Measurements from ENCODE around the gene ACP6. TPM values are rescaled to one million over a fixed set of nuclear protein-coding genes. Genes with fewer than 3 reads are reported as not detected.

ACP6 gene
- total RNA-seq, 6 experiments from 2014 or later: 12.4 to 16.9 (median 15.3) TPM

DNA sequence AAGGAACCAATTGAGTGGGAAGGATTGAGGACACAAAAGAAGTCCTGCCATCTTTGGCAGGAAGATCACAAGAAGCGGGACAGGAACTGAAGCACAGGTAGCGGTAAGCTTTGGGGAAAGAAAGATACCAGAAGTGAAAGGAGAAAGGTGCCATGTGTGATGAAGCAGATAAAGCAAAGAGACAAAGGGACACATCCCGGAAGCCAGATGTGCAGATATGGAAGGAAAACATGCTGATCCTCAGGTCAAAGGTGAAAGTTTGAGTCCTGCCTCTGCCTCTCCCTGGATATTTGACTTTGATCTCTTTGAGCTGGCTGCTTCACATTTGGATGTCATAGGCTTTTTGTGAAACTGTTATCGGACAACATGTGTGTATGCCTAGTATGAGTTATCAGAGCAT lies 34.0 kb downstream of the ACP6 start:
- TF ChIP-seq, protein P1, sequence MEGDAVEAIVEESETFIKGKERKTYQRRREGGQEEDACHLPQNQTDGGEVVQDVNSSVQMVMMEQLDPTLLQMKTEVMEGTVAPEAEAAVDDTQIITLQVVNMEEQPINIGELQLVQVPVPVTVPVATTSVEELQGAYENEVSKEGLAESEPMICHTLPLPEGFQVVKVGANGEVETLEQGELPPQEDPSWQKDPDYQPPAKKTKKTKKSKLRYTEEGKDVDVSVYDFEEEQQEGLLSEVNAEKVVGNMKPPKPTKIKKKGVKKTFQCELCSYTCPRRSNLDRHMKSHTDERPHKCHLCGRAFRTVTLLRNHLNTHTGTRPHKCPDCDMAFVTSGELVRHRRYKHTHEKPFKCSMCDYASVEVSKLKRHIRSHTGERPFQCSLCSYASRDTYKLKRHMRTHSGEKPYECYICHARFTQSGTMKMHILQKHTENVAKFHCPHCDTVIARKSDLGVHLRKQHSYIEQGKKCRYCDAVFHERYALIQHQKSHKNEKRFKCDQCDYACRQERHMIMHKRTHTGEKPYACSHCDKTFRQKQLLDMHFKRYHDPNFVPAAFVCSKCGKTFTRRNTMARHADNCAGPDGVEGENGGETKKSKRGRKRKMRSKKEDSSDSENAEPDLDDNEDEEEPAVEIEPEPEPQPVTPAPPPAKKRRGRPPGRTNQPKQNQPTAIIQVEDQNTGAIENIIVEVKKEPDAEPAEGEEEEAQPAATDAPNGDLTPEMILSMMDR (IDR thresholded peaks at IDR 0.05): no peak
- no peak for DNase-seq
- Mint-ChIP-seq H3K36me3 (ENCODE audit: low read depth) (no peaks in the 10 kb centered on the region; the same call in 1 of the 2 replicates), H3K27me3 (ENCODE audit: insufficient read depth) (no peaks in the 10 kb centered on the region; the same call in none of the 2 replicates), H3K4me3 (no peak overlapping the region), H3K4me1 (ENCODE audit: low read depth) (no peaks in the 10 kb centered on the region), H3K9me3 (no peaks in the 10 kb centered on the region), H3K27ac (no peak overlapping the region)

DNA sequence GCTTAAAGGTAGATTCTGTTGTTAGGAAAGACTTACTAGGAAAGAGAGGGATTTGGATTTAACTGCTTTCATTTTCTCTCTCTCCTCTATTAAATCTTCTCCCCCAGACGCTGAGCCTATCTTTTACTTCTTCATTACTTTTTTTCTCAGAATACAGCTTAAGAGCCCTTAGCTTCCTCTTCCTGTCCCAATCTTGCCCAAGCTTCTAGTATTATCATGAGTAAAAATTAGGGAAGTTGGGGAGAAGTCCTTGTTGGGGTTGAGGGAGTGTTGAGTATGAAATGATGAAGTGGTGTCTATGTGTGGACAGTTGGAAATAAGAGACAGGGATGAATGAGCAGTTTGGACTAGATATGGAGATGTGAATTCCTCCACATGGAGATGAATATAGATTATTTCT lies 35.0 kb downstream of the ACP6 start:
- TF ChIP-seq, protein P1 (IDR thresholded peaks at IDR 0.05): no peak
- Mint-ChIP-seq H3K27ac (no peak overlapping the region), H3K9me3 (no peaks in the 10 kb centered on the region), H3K4me1 (ENCODE audit: low read depth) (no peaks in the 10 kb centered on the region), H3K4me3 (no peak overlapping the region), H3K36me3 (ENCODE audit: low read depth) (no peaks in the 10 kb centered on the region; the same call in 1 of the 2 replicates), H3K27me3 (ENCODE audit: insufficient read depth) (no peaks in the 10 kb centered on the region; the same call in none of the 2 replicates)
- DNase-seq: no peak

DNA sequence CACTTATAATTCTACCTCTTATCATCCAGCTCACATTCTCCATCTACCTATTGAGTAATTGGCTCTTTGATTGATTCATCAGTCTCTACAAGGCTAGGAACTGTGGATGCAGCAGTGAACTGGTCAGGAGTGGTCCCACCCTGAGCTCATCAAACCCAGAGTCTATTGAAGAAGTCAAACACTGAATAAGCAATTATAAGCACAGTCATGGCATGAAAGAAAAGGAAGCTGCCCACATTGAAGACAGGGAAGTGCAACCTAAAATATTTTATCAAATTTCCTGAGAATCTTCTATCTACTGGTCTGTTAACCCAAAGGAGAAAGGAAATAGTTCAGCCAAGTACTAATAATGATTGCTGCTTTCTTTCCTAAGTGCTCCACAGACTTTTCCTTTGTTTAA lies 35.7 kb downstream of the ACP6 start:
- TF ChIP-seq, protein P1 (IDR thresholded peaks at IDR 0.05): no peak
- no peak overlapping the region for H3K4me3 Mint-ChIP-seq
- no peaks in the 10 kb centered on the region for H3K4me1 Mint-ChIP-seq (ENCODE audit: low read depth)
- H3K27ac Mint-ChIP-seq: no peak overlapping the region
- H3K9me3 Mint-ChIP-seq: no peaks in the 10 kb centered on the region
- H3K27me3 Mint-ChIP-seq (ENCODE audit: insufficient read depth): no peaks in the 10 kb centered on the region; the same call in none of the 2 replicates
- no peaks in the 10 kb centered on the region; the same call in 1 of the 2 replicates for H3K36me3 Mint-ChIP-seq (ENCODE audit: low read depth)
- no peak for DNase-seq

DNA sequence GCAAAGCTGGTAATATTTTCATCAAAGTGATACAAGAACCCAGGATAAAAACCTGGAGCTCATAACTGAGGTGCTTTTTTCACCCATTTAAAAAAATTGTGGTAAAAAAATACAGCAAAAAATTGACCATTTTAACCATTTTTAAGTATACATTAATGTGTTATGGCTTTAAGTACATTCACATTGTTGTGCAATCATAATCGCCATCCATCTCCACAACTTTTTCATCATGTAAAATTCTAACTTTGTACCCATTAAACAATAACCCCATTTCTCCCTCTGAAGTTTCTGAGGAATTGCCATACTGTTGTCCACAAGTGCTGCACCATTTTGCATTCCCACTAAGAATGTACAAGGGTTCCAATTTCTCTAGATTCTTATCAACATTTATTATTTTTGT lies 36.6 kb downstream of the ACP6 start:
- Mint-ChIP-seq H3K4me3 (no peak overlapping the region), H3K9me3 (no peaks in the 10 kb centered on the region), H3K36me3 (ENCODE audit: low read depth) (no peaks in the 10 kb centered on the region; the same call in 1 of the 2 replicates), H3K4me1 (ENCODE audit: low read depth) (no peaks in the 10 kb centered on the region), H3K27ac (no peak overlapping the region), H3K27me3 (ENCODE audit: insufficient read depth) (no peaks in the 10 kb centered on the region; the same call in none of the 2 replicates)
- TF ChIP-seq, protein P1 (IDR thresholded peaks at IDR 0.05): no peak
- no peak for DNase-seq

DNA sequence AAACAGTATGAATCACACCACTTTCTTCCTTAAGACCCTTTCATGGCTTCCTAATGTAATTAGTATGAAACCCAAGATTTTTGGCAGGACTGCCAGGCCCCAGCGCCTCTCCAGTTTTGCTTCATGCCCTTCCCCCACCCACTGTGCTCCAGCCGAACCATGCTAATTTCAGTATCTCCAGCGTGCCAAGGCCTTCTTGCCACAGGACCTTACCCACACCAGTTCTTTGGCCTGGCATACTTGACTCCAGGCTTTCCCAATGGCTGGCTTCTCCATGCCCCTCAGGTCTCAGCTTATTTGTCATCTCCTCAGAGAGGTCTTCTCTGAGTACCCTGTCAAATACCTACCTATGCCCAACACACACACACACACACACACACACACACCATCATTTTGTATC lies 38.5 kb downstream of the ACP6 start:
- Mint-ChIP-seq H3K4me1 (ENCODE audit: low read depth) (no peaks in the 10 kb centered on the region), H3K4me3 (no peak overlapping the region), H3K9me3 (no peaks in the 10 kb centered on the region), H3K27me3 (ENCODE audit: insufficient read depth) (no peaks in the 10 kb centered on the region; the same call in 1 of the 2 replicates), H3K27ac (no peak overlapping the region), H3K36me3 (ENCODE audit: low read depth) (no peaks in the 10 kb centered on the region; the same call in 1 of the 2 replicates)
- TF ChIP-seq, protein P1 (IDR thresholded peaks at IDR 0.05): no peak
- DNase-seq: no peak

DNA sequence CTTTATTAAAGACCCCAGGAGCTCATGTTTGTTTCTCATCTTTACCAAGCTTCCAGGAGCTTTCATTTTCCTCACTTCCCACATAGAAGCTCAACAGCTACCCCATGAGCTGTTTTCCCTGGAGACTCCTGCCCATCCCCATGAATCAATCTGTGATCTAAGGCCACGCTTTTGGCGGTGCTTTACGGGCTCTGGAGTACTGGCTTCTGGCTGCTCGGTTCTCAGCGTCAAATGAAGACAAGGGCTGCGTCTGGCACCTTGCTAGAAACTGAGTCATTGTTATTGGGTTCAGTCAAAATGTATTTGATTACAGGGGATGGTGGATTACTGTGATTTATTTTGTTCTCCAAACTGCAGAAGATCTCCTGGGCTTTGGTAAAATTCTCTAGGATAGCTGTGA lies 39.9 kb downstream of the ACP6 start:
- H3K9me3 Mint-ChIP-seq: no peaks in the 10 kb centered on the region
- no peak overlapping the region for H3K4me3 Mint-ChIP-seq
- no peak overlapping the region for H3K27ac Mint-ChIP-seq
- H3K4me1 Mint-ChIP-seq (ENCODE audit: low read depth): no peaks in the 10 kb centered on the region
- TF ChIP-seq, protein P1 (IDR thresholded peaks at IDR 0.05): no peak
- no peaks in the 10 kb centered on the region; the same call in 1 of the 2 replicates for H3K27me3 Mint-ChIP-seq (ENCODE audit: insufficient read depth)
- DNase-seq: no peak
- no peaks in the 10 kb centered on the region; the same call in 1 of the 2 replicates for H3K36me3 Mint-ChIP-seq (ENCODE audit: low read depth)
